GM12878 (cell line): ENCODE data around the gene SULT1A2. TPM values are rescaled to one million over a fixed set of nuclear protein-coding genes. Genes with fewer than 3 reads are reported as not detected.
A peak's percentile ranks its signal among the peaks of the same experiment; 100 is the strongest.

ENCODE experiments used
- ATAC-seq: fragments of 200-7000 bp; cut with Tn5 transposase; 3 replicates; pipeline ENCODE4 v1.9.1; 2020; ENCODE audit warnings: mild to moderate bottlenecking, moderate library complexity
- BruUV-seq: library from RNA; stranded (reverse); fragments of 400-500 nt; replicated peaks from 2 replicates; lab custom pipeline; 2021; lab: Mats Ljungman, UMichigan
- CTCF ChIA-PET: fragments of 300-600 bp; sonication (Branson Sonifier 250); formaldehyde crosslinking; extraction: SDS; loops from one replicate; lab custom pipeline; 2021; ENCODE audit warnings: inconsistent platforms; lab: Yijun Ruan, JAX
- POLR2A ChIA-PET: fragments of 350-600 bp; formaldehyde crosslinking; extraction: SDS; loops from one replicate; lab custom pipeline; 2021; ENCODE audit warnings: inconsistent platforms; lab: Charles Lee
- RAD21 ChIA-PET: fragments of 300-600 bp; sonication (Branson Sonifier 250); formaldehyde crosslinking; loops from one replicate; lab custom pipeline; 2023; ENCODE audit warnings: antibody characterized with exemption; ENCODE audit not compliant: unreplicated experiment; lab: Charles Lee
- SMC1A ChIA-PET: fragments of 300-600 bp; sonication (Branson Sonifier 250); formaldehyde crosslinking; loops from one replicate; lab custom pipeline; 2023; ENCODE audit not compliant: unreplicated experiment, uncharacterized antibody; lab: Charles Lee
- DNase-seq: peaks from one replicate; pipeline ENCODE4 v3.0.0-alpha.2; 2011; ENCODE audit warnings: low read depth, low spot score
- FAIRE-seq: peaks from 3 replicates; lab custom pipeline; 2011; peaks lifted over from hg19 to GRCh38; lab: Jason Lieb, UNC
- H2AFZ ChIP-seq: 2 replicates; pipeline ENCODE4 v1.6.0; 2011; ENCODE audit warnings: low read depth, low read length, control low read depth; ENCODE audit not compliant: control insufficient read depth
- H3K27ac ChIP-seq: 2 replicates; pipeline ENCODE4 v1.5.1; 2011; ENCODE audit warnings: control low read depth; ENCODE audit not compliant: control insufficient read depth, insufficient read depth
- H3K27me3 ChIP-seq, 2 experiments: replicated peaks in 1 of 2; 2 replicates each; pipeline versions ENCODE4 v1.6.0 to v1.6.1; 2011; ENCODE audit warnings: low read length in 1 of 2; ENCODE audit not compliant: control insufficient read depth in 2 of 2, insufficient read depth in 2 of 2
- H3K36me3 ChIP-seq, 2 experiments: 2 replicates each; pipeline ENCODE4 v1.5.1; 2011; ENCODE audit warnings: low read length in 1 of 2; ENCODE audit not compliant: control insufficient read depth in 2 of 2, insufficient read depth in 2 of 2
- H3K4me1 ChIP-seq: 2 replicates; pipeline ENCODE4 v1.6.1; 2011; ENCODE audit warnings: mild to moderate bottlenecking, low read length, moderate library complexity, mixed read lengths; ENCODE audit not compliant: control insufficient read depth, insufficient read depth
- H3K4me2 ChIP-seq: 2 replicates; pipeline ENCODE4 v1.6.0; 2011; ENCODE audit warnings: control low read depth; ENCODE audit not compliant: control insufficient read depth, insufficient read depth
- H3K4me3 ChIP-seq: fragments of 200-600 bp; sonication (generic); 2 replicates; pipeline ENCODE4 v1.5.1; 2016
- H3K79me2 ChIP-seq: 2 replicates; pipeline ENCODE4 v1.6.0; 2011; ENCODE audit warnings: low read length; ENCODE audit not compliant: control insufficient read depth, insufficient read depth
- H3K9ac ChIP-seq: 2 replicates; pipeline ENCODE4 v1.8.0; 2011; ENCODE audit warnings: low read length, control low read depth, mixed read lengths; ENCODE audit not compliant: control insufficient read depth, insufficient read depth
- H3K9me3 ChIP-seq: replicated peaks from 3 replicates; pipeline ENCODE4 v1.5.1; 2011; ENCODE audit warnings: mild to moderate bottlenecking, low read length; ENCODE audit not compliant: control insufficient read depth, insufficient read depth
- H4K20me1 ChIP-seq: 2 replicates; pipeline ENCODE4 v1.6.0; 2011; ENCODE audit not compliant: control insufficient read depth, insufficient read depth
- BCL11A ChIP-seq: IDR thresholded peaks from 2 replicates; pipeline ENCODE4 v1.6.1; 2011; ENCODE audit warnings: low read depth, low read length
- CBFB ChIP-seq: IDR thresholded peaks from 2 replicates; pipeline ENCODE4 v1.6.1; 2016; ENCODE audit warnings: antibody characterized with exemption, low read depth
- CUX1 ChIP-seq: IDR thresholded peaks from 2 replicates; pipeline ENCODE4 v1.6.1; 2012; ENCODE audit warnings: improper control_type of control experiment, low read depth, low read length; ENCODE audit not compliant: insufficient replicate concordance
- E2F4 ChIP-seq: IDR thresholded peaks from 2 replicates; pipeline ENCODE4 v1.6.1; 2012; ENCODE audit warnings: low read depth, low read length, improper control_type of control experiment
- NRF1 ChIP-seq: conservative IDR thresholded peaks from 2 replicates; pipeline ENCODE4 v1.6.1; 2011; ENCODE audit warnings: mild to moderate bottlenecking, low read depth, low read length, improper control_type of control experiment
- SKIL ChIP-seq: fragments of 450-650 bp; IDR thresholded peaks from 2 replicates; pipeline ENCODE4 v1.6.1; 2017; ENCODE audit warnings: mild to moderate bottlenecking, low read depth, inconsistent platforms; ENCODE audit not compliant: poor library complexity, severe bottlenecking
- TARDBP ChIP-seq: IDR thresholded peaks from 2 replicates; pipeline ENCODE4 v1.6.1; 2016; ENCODE audit warnings: borderline replicate concordance
- TCF12 ChIP-seq: IDR thresholded peaks from 2 replicates; pipeline ENCODE4 v1.6.1; 2011; ENCODE audit warnings: low read depth, mild to moderate bottlenecking, low read length
- ZSCAN29 ChIP-seq: fragments of 450-650 bp; IDR thresholded peaks from 2 replicates; pipeline ENCODE4 v1.6.1; 2017; ENCODE audit warnings: mild to moderate bottlenecking, moderate library complexity
- WGBS: methylation state at CpG from one replicate; pipeline ENCODE4 v1.1.6; 2016; ENCODE audit warnings: low lambda C conversion rate; ENCODE audit not compliant: insufficient replicate concordance, insufficient coverage; ENCODE audit errors: missing lambda C conversion rate; 5-methylcytosine and 5-hydroxymethylcytosine counted together
- in situ Hi-C: fragments of 300-500 bp; cut with MboI; formaldehyde crosslinking; loops from 9 replicates; pipeline ENCODE4 v1.14.3; 2018; ENCODE audit warnings: mixed read lengths
- intact Hi-C: fragments of 100-400 bp; cut with micrococcal nuclease; formaldehyde crosslinking; loops from one replicate; pipeline ENCODE4 v1.14.2; 2022; ENCODE audit not compliant: unreplicated experiment
- polyA plus RNA-seq, 11 experiments: library from polyadenylated mRNA; depleted of rRNA in 4 of 11; unstranded in 6 of 11; stranded (reverse) in 5 of 11; fragments of >200 nt; fragmentation: Nextera tagmentation in 4 of 11; fragmentation: Illumina TruSeq in 1 of 11; extraction: Ambion mirVana in 4 of 11; extraction: Trizol in 1 of 11; gene quantifications; 1 replicate in 1 of 11; 2 replicates in 10 of 11; pipeline versions ENCODE4 v1.2.1 to v1.2.3, GENCODE V29; 2011 to 2016; ENCODE audit warnings: inconsistent platforms in 2 of 11, missing spikeins in 2 of 11, low read depth in 1 of 11
- total RNA-seq, 4 experiments: library from RNA; depleted of rRNA in 3 of 4; stranded (reverse); fragments of >200 nt in 3 of 4; fragmentation: Illumina TruSeq in 1 of 4; extraction: Trizol in 1 of 4; gene quantifications; 2 replicates each; pipeline versions ENCODE4 v1.2.1 to v1.2.3, GENCODE V29; 2013 to 2021

The SULT1A2 gene
- total and polyA plus RNA-seq, 10 of the 15 experiments (the other 5 are each of a cell fraction or from before 2014, with no cell fraction given): 0.06 to 0.39 (median 0.07) TPM; not detected in 7

DNA sequence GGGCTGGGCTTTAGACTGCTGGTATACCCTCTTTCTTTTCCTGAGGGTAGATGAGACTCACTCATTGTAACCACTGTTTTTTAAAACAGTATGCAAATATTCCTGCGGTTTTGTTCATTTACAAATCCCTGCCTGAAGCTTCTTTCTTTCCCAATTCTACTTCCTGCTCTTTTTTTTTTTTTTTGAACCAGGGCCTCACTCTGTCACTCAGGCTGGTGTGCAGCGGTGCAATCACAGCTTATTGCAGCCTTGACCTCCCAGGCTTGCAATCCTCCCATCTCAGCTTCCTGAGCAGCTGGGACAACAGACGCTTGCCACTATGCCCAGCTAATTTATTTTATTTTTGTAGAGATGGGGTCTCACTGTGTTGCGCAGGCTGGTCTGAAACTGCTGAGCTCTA is 21.0 kb upstream of the SULT1A2 start:
- ATAC-seq (no peak), FAIRE-seq (no peak), DNase-seq (no peak)
- Histone ChIP-seq H3K4me1 (peaks cover 3% of the 10 kb centered on the region; the same call in 1 of the 2 replicates), H3K4me2 (peak overlapping the region; percentile 13; the same call in 1 of the 2 replicates), H3K9me3 (no peaks in the 10 kb centered on the region), H4K20me1 (no peaks in the 10 kb centered on the region), H3K36me3 (no peaks in the 10 kb centered on the region), H3K9ac (no peak overlapping the region), H3K27me3 (peaks cover 0 to 2% of the 10 kb centered on the region in 2 experiments; a peak in 1 of 4 replicates), H2AFZ (no peak overlapping the region), H3K4me3 (no peak overlapping the region), H3K79me2 (no peaks in the 10 kb centered on the region), H3K27ac (no peak overlapping the region)
- intact Hi-C loops: no loop called here
- 0% methylated on average over 3 of the region's 4 CpGs for WGBS
- in situ Hi-C loops: no loop called here
- ChIA-PET SMC1A (no interaction called here), RAD21 (no interaction called here), CTCF (interaction anchor here (1.6 kb wide), 1 partner anchor 11 kb away, joined by 3 read pairs; no protein-coding TSS in a partner anchor), POLR2A (interaction anchor here (0.5 to 0.7 kb wide), 2 partner anchors 12 to 371 kb away, joined by 3 to 5 read pairs; no protein-coding TSS in a partner anchor)
- no TSS peak for BruUV-seq
- TF ChIP-seq ZSCAN29 (no peak), NRF1 (no peak), CUX1 (no peak), BCL11A (no peak), SKIL (no peak), TARDBP (no peak), E2F4 (no peak), CBFB (no peak), TCF12 (no peak)
